HG03025 (cell line): Measurements from ENCODE around the gene SMIM13.

Source experiments
- ATAC-seq: cut with Tn5 transposase; IDR thresholded peaks from one replicate; pipeline ENCODE4 v1.9.1; 2021; ENCODE audit warnings: mild to moderate bottlenecking, moderate library complexity; ENCODE audit not compliant: unreplicated experiment, low FRiP score

Gene SMIM13

DNA sequence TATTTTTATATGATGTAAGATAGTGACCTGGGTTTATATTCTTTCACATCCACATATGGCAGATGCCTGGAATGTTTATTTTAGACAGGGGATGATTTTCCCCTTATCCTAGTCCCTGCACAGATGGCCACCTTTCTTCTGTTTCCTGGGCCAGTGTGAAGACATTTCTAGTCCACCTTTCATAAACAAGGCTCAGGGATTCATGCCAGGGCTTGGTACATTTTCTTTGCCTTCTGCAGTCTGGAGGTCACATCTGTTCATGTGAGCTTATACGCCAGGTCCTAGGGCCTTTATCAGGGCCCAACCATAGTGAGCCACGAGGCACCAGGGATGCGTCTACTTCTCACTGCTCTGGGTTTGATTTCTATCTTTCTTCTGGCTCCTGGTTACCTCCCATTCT lies 55.9 kb downstream of the SMIM13 start:
- ATAC-seq, result no peak

DNA sequence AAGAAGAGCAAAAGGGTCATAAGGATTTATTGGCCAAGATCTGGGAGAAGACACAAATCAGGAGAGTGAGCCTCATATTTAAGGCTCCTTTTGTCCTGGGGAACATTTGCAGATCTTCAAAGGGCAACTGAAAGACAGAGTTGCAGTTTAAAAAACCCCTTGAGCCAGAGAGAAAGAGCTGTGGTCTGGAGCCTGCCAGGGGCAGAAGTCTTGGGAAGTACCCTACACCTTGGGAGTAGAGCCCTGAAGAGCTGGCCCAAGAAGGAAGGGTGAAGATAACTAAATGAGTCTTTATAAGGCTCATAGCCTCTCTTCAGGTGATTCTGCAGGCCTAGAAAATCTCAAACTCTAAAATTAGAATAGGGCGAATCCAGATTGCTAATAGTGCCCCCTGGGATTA lies 57.9 kb downstream of the SMIM13 start:
- ATAC-seq, result no peak

GRCh38 chr6:11152581-11152980 lies 58.9 kb downstream of the SMIM13 start:
- ATAC-seq, result no peak

GRCh38 chr6:11153447-11153846 lies 59.8 kb downstream of the SMIM13 start:
- ATAC-seq, result no peak

- no peak for ATAC-seq
Observed at GRCh38 chr6:11155589-11155988, 62.0 kb downstream of the SMIM13 start.

DNA sequence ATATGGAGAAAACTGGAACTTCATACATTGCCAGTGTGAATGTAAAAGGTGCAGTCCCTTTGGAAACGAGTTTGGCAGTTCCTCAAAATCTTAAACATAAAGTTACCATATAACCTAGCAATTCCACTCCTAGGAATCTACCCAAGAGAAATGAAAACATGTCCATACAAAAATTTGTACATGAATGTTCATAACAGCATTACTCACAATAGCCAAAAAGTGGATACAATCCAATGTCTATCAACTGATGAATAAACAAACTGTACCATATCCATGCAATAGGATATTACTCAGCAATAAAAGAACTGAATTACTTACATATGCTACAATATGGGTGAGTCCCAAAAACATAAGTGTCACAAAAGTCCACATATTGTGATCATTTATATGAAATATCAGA lies 66.6 kb downstream of the SMIM13 start:
- ATAC-seq, result no peak

DNA sequence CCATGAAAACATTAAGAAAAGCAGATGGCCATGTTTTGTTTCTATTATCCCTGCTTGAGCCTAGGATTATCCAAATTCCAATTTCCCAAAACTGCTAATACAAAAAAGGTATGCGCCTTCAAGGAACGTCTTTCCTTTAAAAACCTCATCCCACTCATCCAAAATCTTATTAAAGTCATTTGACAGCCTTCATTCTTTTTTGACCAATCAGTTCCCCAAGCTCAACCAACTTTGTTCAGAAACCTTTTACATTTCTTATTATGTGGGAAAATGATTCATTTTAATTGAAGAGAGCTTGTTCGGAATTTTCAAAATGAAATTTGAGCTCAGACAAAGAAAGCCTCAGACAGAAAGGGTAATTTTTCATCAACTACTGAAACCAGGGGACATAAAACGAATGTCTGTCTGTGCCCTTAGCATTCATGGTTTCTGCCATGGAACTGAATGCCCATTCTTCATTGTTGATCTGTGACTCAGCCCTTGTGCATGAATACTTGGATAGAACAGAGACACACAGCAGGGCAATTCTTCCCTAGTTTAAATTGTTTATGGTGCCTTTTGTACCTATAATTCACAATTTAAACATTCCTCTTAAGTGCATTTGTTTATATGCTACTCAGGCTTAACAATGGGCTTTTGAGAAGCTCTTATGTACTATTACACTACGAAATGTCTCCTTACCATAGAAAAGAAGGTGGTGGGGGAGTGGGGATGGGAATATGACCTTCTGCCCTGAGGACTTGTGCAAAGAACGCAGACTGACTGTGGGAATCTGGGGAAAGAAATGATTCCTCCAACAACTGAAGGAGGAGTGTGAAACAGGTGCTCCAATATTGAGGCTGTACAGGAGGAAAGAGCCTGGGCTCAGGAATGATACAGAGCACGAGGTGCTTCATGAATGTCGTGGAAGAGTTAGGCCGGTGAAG lies 67.7 kb downstream of the SMIM13 start:
- ATAC-seq, result no peak

DNA sequence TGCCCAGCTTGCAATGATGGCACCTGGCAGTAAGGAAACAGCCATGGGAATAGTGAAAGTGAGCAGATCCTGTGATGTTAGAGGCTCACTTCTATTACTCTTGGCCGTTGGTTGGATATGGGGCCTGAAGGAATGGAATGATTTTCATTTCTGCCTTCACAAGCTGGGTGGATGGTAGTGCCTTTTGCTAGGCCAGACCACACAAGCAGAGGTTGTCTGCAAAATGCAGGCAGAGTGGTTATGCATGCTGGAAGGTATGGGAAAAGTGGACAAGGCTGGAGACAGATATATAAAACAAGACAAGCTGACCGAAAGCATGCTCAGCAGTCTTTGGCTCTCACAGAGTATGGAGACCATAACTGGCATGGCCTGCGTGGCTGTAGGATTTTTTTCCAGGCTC lies 68.6 kb downstream of the SMIM13 start:
- no peak for ATAC-seq

- no peak for ATAC-seq
Observed at GRCh38 chr6:11163932-11164331, 70.3 kb downstream of the SMIM13 start.

GRCh38 chr6:11164717-11165646 lies 71.3 kb downstream of the SMIM13 start:
- ATAC-seq, result no peak

- ATAC-seq, result no peak
Observed at GRCh38 chr6:11166948-11167347, 73.3 kb downstream of the SMIM13 start.

DNA sequence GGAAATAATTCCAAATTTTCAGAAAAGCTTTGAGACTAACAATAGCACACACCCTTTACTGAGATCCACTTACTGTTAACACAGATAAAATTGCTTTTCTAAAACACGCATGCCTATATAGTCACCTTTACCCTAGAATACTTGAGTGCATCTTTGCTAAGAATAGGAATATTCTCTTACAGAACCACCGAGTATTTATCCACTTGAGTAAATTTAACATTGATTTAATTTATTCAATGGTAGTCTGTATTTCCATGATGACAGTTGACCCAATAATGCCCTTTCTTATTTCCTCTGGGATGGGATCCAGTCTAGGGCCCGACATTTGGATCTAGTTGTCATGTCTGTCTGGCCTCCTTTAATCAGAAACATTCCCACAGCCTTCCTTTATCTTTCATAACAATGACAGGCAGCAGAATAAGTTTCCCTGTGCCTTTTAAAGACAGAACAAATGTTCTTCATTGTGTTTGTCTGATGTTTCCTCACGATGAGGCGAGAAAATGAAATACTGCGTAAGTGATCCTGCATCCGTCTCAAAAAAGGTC lies 74.5 kb downstream of the SMIM13 start:
- ATAC-seq, result no peak

- no peak for ATAC-seq
Observed at GRCh38 chr6:11171952-11172351, 78.3 kb downstream of the SMIM13 start.

DNA sequence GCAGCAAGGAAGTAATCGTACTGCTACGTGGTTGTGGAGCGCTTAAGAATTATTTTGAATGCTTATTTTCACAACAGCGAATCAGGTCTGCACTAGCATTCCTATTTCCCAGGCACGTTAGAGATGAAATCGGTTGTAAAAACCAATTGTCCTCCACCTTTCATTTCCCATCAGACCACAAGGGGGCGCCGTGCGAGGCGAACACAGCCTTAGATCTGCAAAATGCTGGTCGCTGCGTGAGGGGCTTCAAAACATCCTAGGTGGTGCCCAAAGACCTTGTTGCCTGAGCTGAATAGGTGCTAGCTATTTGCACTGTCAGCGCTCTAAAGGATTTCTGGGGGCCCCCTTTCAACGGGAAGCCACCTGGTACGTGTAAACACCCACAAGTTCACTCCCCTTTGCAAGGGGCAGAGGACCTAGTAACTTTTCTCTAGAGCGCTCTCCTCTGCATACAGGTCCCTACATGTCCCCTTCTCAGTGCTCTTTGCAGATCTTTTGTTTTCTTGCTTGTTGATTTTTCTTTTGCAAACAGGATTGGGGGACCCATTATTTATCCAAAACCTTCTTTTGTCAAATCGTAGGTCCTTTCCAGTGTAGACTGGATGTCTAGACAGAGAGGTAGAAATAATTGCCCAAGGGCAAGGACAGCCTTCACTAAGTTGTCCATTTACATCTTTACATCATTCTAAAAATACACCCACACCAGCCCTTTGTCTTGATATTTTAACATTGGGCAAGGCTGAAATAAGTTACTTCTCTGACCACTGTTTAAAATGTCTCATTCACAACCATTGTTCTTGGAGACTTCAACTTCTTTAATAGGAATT lies 79.1 kb downstream of the SMIM13 start:
- ATAC-seq, result no peak

DNA sequence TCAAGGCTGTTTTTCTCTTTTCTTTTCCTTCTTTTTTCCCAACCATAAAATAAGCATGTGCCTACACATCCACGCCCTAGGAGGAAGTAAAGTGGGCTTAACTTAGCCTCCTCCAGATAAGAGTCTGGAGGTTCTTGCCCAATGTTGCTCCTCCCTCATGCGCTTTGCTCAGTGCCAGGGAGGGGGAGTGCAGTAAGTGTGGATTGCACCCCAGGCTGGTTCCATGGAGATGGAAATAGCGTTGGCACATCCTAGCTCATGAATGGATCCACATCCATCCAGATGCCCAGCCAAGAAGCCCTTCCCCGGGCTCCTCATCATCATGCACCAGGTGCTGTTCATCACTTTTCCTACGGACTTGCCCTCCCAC lies 80.6 kb downstream of the SMIM13 start:
- no peak for ATAC-seq

DNA sequence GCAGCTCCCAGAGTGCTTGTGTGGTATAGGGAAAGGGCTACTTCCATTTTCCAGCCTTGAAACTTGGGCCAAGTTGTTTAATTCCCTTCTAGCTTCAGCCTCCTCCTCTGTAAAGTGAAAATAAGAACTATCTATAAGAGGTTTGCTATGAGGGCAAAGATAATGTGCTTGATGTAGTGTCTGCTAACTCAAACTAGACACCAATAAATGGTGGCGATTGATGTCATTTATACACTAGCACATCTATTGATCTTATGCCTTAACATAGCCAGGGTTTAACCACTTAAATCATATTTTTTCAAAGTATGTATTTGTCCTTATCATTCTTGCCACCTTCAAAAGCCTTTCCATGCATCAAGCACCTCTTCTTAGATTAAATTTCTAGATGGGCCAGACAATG lies 83.6 kb downstream of the SMIM13 start:
- no peak for ATAC-seq

DNA sequence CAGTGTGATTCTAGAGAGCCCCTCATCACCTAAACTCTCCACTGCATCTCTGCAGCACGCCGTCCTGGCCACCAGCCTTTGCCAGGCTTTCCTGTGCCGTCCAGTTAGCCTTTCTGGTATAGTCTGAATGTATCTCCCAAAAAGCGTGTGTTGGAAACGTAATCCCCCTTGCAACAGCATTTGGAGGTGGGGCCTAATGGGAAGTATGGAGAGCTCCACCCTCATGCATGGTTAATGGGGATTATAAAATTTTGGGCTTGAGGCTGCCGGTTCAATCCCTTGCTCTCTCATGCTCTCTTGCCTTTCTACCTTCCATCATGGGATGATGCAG lies 85.4 kb downstream of the SMIM13 start:
- no peak for ATAC-seq

DNA sequence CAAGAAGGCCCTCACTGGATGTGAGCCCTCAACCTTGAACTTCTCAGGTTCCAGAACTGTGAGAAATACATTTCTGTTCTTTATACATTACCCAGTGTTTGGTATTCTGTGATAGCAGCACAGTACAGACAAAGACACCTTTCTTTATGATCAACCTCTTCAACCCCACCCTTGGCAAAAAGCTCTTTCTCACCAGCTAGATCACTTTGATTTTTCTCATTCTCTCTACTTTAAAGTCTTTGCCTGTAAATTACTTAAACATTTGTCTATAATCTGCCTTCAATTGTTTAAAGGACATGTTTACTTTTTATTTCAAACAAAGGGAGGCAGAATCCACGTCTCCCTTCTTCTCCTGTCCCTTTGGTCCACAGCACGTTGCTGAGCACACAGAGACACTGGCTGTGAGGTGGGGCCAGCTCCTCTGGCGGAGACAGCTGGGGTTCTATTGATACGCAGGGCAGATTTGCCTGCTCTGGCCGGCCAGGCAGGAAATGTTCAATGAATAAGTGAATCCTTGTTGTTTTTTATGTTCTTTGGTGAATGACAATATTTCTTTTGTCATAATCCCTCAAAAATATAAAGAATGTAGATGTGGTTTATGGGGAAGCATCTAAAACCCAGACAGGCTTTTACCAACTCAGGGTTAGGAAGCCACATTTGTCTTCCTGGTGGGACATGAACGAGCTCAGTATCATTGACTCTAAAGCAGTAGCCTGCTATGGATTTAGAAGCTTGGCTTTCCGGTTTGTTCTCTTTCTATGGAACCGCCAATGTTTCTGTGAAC lies 86.0 kb downstream of the SMIM13 start:
- ATAC-seq, result no peak

- no peak for ATAC-seq
Observed at GRCh38 chr6:11181478-11182136, 88.0 kb downstream of the SMIM13 start.
